H1 (cell line): ENCODE results near the gene TAAR1. TPM values are rescaled to one million over a fixed set of nuclear protein-coding genes. Genes with fewer than 3 reads are reported as not detected.
A peak's percentile ranks its signal among the peaks of the same experiment; 100 is the strongest.

Experiments used
- CTCF ChIA-PET: fragments of 300-600 bp; sonication (Branson Sonifier 250); formaldehyde crosslinking; loops from one replicate; lab custom pipeline; 2021; ENCODE audit not compliant: partially characterized antibody; lab: Charles Lee
- POLR2A ChIA-PET: fragments of 300-600 bp; sonication (Branson Sonifier 250); formaldehyde crosslinking; loops from one replicate; lab custom pipeline; 2021; ENCODE audit warnings: inconsistent platforms; ENCODE audit not compliant: partially characterized antibody; lab: Charles Lee
- DNase-seq, 2 experiments: peaks; one replicate each; pipeline versions ENCODE4 v3.0.0 to v3.0.0-alpha.2; 2010 to 2022; ENCODE audit warnings: low spot score in 2 of 2, low read depth in 1 of 2, mixed read lengths in 1 of 2
- FAIRE-seq: peaks from 2 replicates; lab custom pipeline; 2011; peaks lifted over from hg19 to GRCh38; lab: Jason Lieb, UNC
- H2AFZ ChIP-seq: 2 replicates; pipeline ENCODE4 v1.8.1; 2012; ENCODE audit warnings: low read length, inconsistent platforms
- H2AK5ac ChIP-seq: 2 replicates; pipeline ENCODE4 v1.6.1; 2013; ENCODE audit warnings: low read depth, low read length
- H2BK120ac ChIP-seq: replicated peaks from 2 replicates; pipeline ENCODE3; 2013; ENCODE audit warnings: low read depth, low read length, inconsistent platforms
- H2BK12ac ChIP-seq: 2 replicates; pipeline ENCODE4 v1.6.1; 2013; ENCODE audit warnings: low read depth, low read length
- H2BK15ac ChIP-seq: 2 replicates; pipeline ENCODE4 v1.6.1; 2013; ENCODE audit warnings: low read length
- H2BK20ac ChIP-seq: 2 replicates; pipeline ENCODE4 v1.6.1; 2013; ENCODE audit warnings: low read length
- H2BK5ac ChIP-seq: 2 replicates; pipeline ENCODE4 v1.6.1; 2013; ENCODE audit warnings: low read depth, low read length
- H3K14ac ChIP-seq: 2 replicates; pipeline ENCODE4 v1.6.1; 2013; ENCODE audit warnings: inconsistent platforms; ENCODE audit not compliant: insufficient read length
- H3K18ac ChIP-seq: 2 replicates; pipeline ENCODE4 v1.6.1; 2013; ENCODE audit warnings: low read length; ENCODE audit errors: extremely low read depth
- H3K23ac ChIP-seq: 2 replicates; pipeline ENCODE4 v1.6.1; 2013; ENCODE audit warnings: inconsistent platforms; ENCODE audit not compliant: insufficient read length
- H3K23me2 ChIP-seq: 2 replicates; pipeline ENCODE4 v1.6.1; 2013; ENCODE audit warnings: low read depth, low read length
- H3K27ac ChIP-seq: 2 replicates; pipeline ENCODE4 v1.6.1; 2011; ENCODE audit warnings: low read depth, low read length, inconsistent platforms
- H3K27me3 ChIP-seq, 4 experiments: replicated peaks in 1 of 4; 1 replicate in 1 of 4; 2 replicates in 3 of 4; pipeline versions ENCODE4 v1.6.1 to v1.8.1; 2011 to 2013; ENCODE audit warnings: low read length in 3 of 4, mild to moderate bottlenecking in 3 of 4, inconsistent platforms in 2 of 4, mixed read lengths in 2 of 4, moderate library complexity in 1 of 4; ENCODE audit not compliant: control insufficient read depth in 3 of 4, insufficient read depth in 3 of 4; ENCODE audit errors: extremely low read depth in 1 of 4
- H3K36me3 ChIP-seq, 4 experiments: 2 replicates each; pipeline versions ENCODE4 v1.6.1 to v1.8.1; 2011 to 2013; ENCODE audit warnings: mild to moderate bottlenecking in 4 of 4, low read length in 3 of 4, moderate library complexity in 2 of 4, control low read depth in 1 of 4, inconsistent platforms in 1 of 4; ENCODE audit not compliant: insufficient read depth in 4 of 4, control insufficient read depth in 2 of 4
- H3K4ac ChIP-seq: replicated peaks from 2 replicates; pipeline ENCODE3; 2013; ENCODE audit warnings: low read length, low read depth, mixed read lengths, inconsistent platforms; ENCODE audit not compliant: insufficient read length
- H3K4me1 ChIP-seq, 4 experiments: replicated peaks in 1 of 4; 1 replicate in 1 of 4; 2 replicates in 3 of 4; pipeline versions ENCODE4 v1.6.1 to v1.8.1; 2011 to 2013; ENCODE audit warnings: low read length in 3 of 4, inconsistent platforms in 2 of 4, mixed read lengths in 1 of 4; ENCODE audit not compliant: insufficient read depth in 4 of 4, control insufficient read depth in 3 of 4
- H3K4me2 ChIP-seq, 2 experiments: 2 replicates each; pipeline versions ENCODE4 v1.6.1 to v1.8.1; 2011 to 2013; ENCODE audit warnings: low read depth in 2 of 2, low read length in 2 of 2, control low read depth in 1 of 2, inconsistent platforms in 1 of 2, mild to moderate bottlenecking in 1 of 2; ENCODE audit not compliant: insufficient read depth in 1 of 2
- H3K4me3 ChIP-seq, 4 experiments: fragments of 200-600, 300-600 bp in 1 of 4; sonication (generic), shearing (Covaris generic), sonication (Bioruptor Twin) in 1 of 4; 2 replicates each; pipeline versions ENCODE4 v1.5.1 to v1.8.1; 2011 to 2016; ENCODE audit warnings: low read length in 4 of 4, low read depth in 3 of 4, control low read depth in 2 of 4, inconsistent platforms in 2 of 4, mild to moderate bottlenecking in 2 of 4, mixed read lengths in 1 of 4, moderate library complexity in 1 of 4; ENCODE audit not compliant: insufficient read depth in 2 of 4; ENCODE audit errors: extremely low read depth in 1 of 4
- H3K56ac ChIP-seq: replicated peaks from 2 replicates; pipeline ENCODE3; 2013; ENCODE audit warnings: low read depth, mild to moderate bottlenecking, mixed read lengths, low read length, inconsistent platforms; ENCODE audit not compliant: insufficient read length
- H3K79me1 ChIP-seq: 2 replicates; pipeline ENCODE4 v1.6.1; 2013; ENCODE audit warnings: low read depth, low read length, control low read depth
- H3K79me2 ChIP-seq, 2 experiments: 2 replicates each; pipeline versions ENCODE4 v1.6.1 to v1.8.1; 2012 to 2013; ENCODE audit warnings: low read length in 2 of 2, mild to moderate bottlenecking in 2 of 2, inconsistent platforms in 1 of 2; ENCODE audit not compliant: insufficient read depth in 2 of 2, control insufficient read depth in 1 of 2
- H3K9ac ChIP-seq, 4 experiments: replicated peaks in 1 of 4; 1 replicate in 1 of 4; 2 replicates in 3 of 4; pipeline versions ENCODE4 v1.6.1 to v1.8.1; 2011 to 2013; ENCODE audit warnings: low read depth in 3 of 4, low read length in 3 of 4, control low read depth in 2 of 4, mild to moderate bottlenecking in 2 of 4, moderate library complexity in 2 of 4, inconsistent platforms in 1 of 4; ENCODE audit errors: extremely low read depth in 1 of 4
- H3K9me3 ChIP-seq, 2 experiments: 2 replicates each; pipeline versions ENCODE4 v1.6.1 to v1.8.1; 2012 to 2013; ENCODE audit warnings: mild to moderate bottlenecking in 2 of 2, moderate library complexity in 2 of 2, control low read depth in 1 of 2, inconsistent platforms in 1 of 2, low read depth in 1 of 2, low read length in 1 of 2, mixed read lengths in 1 of 2; ENCODE audit not compliant: insufficient read depth in 2 of 2
- H4K20me1 ChIP-seq, 2 experiments: replicated peaks in 1 of 2; 2 replicates each; pipeline versions ENCODE3 to v1.8.1; 2011 to 2013; ENCODE audit warnings: inconsistent platforms in 2 of 2, low read length in 2 of 2, mild to moderate bottlenecking in 1 of 2; ENCODE audit not compliant: insufficient read depth in 2 of 2, control insufficient read depth in 1 of 2
- H4K5ac ChIP-seq: 2 replicates; pipeline ENCODE4 v1.6.1; 2013; ENCODE audit warnings: low read length, low read depth, mixed read lengths, inconsistent platforms; ENCODE audit not compliant: insufficient read length
- H4K8ac ChIP-seq: 2 replicates; pipeline ENCODE4 v1.8.0; 2013; ENCODE audit warnings: mild to moderate bottlenecking, moderate library complexity, low read length, inconsistent platforms; ENCODE audit not compliant: insufficient read depth; ENCODE audit errors: extremely low read depth
- H4K91ac ChIP-seq: replicated peaks from 2 replicates; pipeline ENCODE3; 2013; ENCODE audit warnings: low read length, mixed read lengths, inconsistent platforms; ENCODE audit not compliant: insufficient read length
- BCL11A ChIP-seq, 2 experiments: IDR thresholded peaks; one replicate each; pipeline ENCODE4 v1.6.1; 2011; ENCODE audit warnings: low read depth in 2 of 2, low read length in 2 of 2, mild to moderate bottlenecking in 2 of 2
- CBX5 ChIP-seq: fragments of 300-800, 300-1000 bp; sonication (generic); IDR thresholded peaks from 2 replicates; pipeline ENCODE4 v1.7.1; 2016; ENCODE audit warnings: antibody characterized with exemption, low read length, low read depth
- CBX8 ChIP-seq: fragments of 300-800, 300-1000 bp; sonication (generic); IDR thresholded peaks from 2 replicates; pipeline ENCODE4 v1.7.1; 2016; ENCODE audit warnings: low read depth, low read length, borderline replicate concordance
- CREB1 ChIP-seq: IDR thresholded peaks from 2 replicates; pipeline ENCODE4 v1.6.1; 2012; ENCODE audit warnings: inconsistent platforms
- CTBP2 ChIP-seq: IDR thresholded peaks from 2 replicates; pipeline ENCODE4 v1.7.0; 2011; ENCODE audit warnings: borderline replicate concordance, mild to moderate bottlenecking, moderate library complexity, mixed read lengths, low read length; ENCODE audit not compliant: insufficient read depth, insufficient read length
- HDAC6 ChIP-seq: IDR thresholded peaks from one replicate; pipeline ENCODE4 v1.7.1; 2012; ENCODE audit warnings: low read depth, mild to moderate bottlenecking, inconsistent platforms, low read length, moderate library complexity
- JUND ChIP-seq: IDR thresholded peaks from 2 replicates; pipeline ENCODE4 v1.6.1; 2011; ENCODE audit warnings: mild to moderate bottlenecking, improper control_type of control experiment, low read length
- PHF8 ChIP-seq: fragments of 200-600 bp; sonication (generic); conservative IDR thresholded peaks from 2 replicates; pipeline ENCODE4 v1.7.1; 2012; ENCODE audit warnings: low read depth, mild to moderate bottlenecking, inconsistent platforms, low read length, moderate library complexity
- POU5F1 ChIP-seq: IDR thresholded peaks from 2 replicates; pipeline ENCODE4 v1.6.1; 2011; ENCODE audit warnings: low read depth, mild to moderate bottlenecking, low read length, moderate library complexity
- SP4 ChIP-seq: IDR thresholded peaks from 2 replicates; pipeline ENCODE4 v1.6.1; 2012; ENCODE audit warnings: low read length, inconsistent platforms
- TEAD4 ChIP-seq: IDR thresholded peaks from 2 replicates; pipeline ENCODE4 v1.6.1; 2012; ENCODE audit warnings: low read depth, low read length, inconsistent platforms, mixed read lengths
- YY1 ChIP-seq: IDR thresholded peaks from 2 replicates; pipeline ENCODE4 v1.6.1; 2011; ENCODE audit warnings: low read depth, mild to moderate bottlenecking, low read length
- WGBS, 2 experiments: shearing (Covaris generic) in 1 of 2; methylation state at CpG; one replicate each; pipeline versions ENCODE4 v1.1.6 to v1.1.7; 2013 to 2015; ENCODE audit warnings: low lambda C conversion rate in 2 of 2, mixed read lengths in 2 of 2, inconsistent platforms in 1 of 2, low coverage in 1 of 2, missing lambda C conversion rate in 1 of 2; ENCODE audit not compliant: insufficient replicate concordance in 2 of 2, insufficient coverage in 1 of 2, insufficient read length in 1 of 2; ENCODE audit errors: extremely low coverage in 1 of 2, missing lambda C conversion rate in 1 of 2; 5-methylcytosine and 5-hydroxymethylcytosine counted together
- polyA plus RNA-seq, 7 experiments: library from polyadenylated mRNA; depleted of rRNA in 3 of 7; stranded (reverse) in 5 of 7; unstranded in 2 of 7; fragments of >200 nt in 5 of 7; fragments of 200-250 nt in 2 of 7; gene quantifications; 1 replicate in 5 of 7; 2 replicates in 1 of 7; 4 replicates in 1 of 7; pipeline versions ENCODE4 v1.2.1 to v1.2.3, GENCODE V29; 2011 to 2013; ENCODE audit warnings: missing spikeins in 2 of 7, mixed read lengths in 2 of 7
- total RNA-seq: library from RNA; stranded (reverse); fragmentation: NEBNext Ultra II Directional; extraction: Animal tissue kit (Norgen Biotek cat#: 25700); gene quantifications from 2 replicates; pipeline ENCODE4 v1.2.1, GENCODE V29; 2021
- TF ChIP-seq, protein P1 (sequence below): IDR thresholded peaks from 2 replicates; pipeline ENCODE4 v1.6.1; 2011; ENCODE audit warnings: low read length, improper control_type of control experiment

Gene TAAR1
- total and polyA plus RNA-seq, 2 of the 8 experiments (the other 6 are each of a cell fraction or from before 2014, with no cell fraction given), result not detected

DNA sequence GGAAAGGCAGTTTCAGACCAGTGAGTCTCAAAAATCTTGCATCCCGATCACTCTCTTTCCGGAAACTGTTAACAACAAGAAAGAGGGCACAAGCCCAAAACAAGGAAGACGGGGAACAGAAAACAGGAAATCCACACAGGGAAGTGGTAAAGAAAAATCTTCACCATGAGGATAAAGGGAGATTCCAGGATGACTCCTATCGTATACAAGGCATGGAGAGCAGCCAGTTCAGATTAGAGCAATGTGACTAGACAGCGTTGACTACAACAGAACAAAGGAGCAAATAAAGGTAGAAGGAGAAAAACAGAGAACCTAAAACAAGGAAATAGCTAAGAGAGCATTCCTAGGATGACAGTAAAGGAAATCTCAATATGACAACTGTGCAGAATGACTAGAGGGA is 28.3 kb upstream of the TAAR1 start:
- H3K36me3 ChIP-seq, result no peaks in the 10 kb centered on the region
- DNase-seq (no peak), FAIRE-seq (no peak)
- H2BK120ac ChIP-seq, result no peak overlapping the region
- peak overlapping the region; percentile 62 for H2AFZ ChIP-seq
- H2BK20ac ChIP-seq, result no peak overlapping the region
- no peaks in the 10 kb centered on the region for H4K20me1 ChIP-seq
- TF ChIP-seq, protein P1, sequence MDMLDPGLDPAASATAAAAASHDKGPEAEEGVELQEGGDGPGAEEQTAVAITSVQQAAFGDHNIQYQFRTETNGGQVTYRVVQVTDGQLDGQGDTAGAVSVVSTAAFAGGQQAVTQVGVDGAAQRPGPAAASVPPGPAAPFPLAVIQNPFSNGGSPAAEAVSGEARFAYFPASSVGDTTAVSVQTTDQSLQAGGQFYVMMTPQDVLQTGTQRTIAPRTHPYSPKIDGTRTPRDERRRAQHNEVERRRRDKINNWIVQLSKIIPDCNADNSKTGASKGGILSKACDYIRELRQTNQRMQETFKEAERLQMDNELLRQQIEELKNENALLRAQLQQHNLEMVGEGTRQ, result no peak
- TF ChIP-seq JUND (no peak), CREB1 (no peak), CBX5 (no peak), PHF8 (no peak), CTBP2 (no peak), HDAC6 (no peak), YY1 (no peak), BCL11A (IDR thresholded peaks at IDR 0.05; ENCODE audit: low read depth in 2 of 2, low read length in 2 of 2) (no peak), CBX8 (no peak), SP4 (no peak), TEAD4 (no peak), POU5F1 (no peak)
- no peak overlapping the region for H4K5ac ChIP-seq
- H2BK12ac ChIP-seq, result no peak overlapping the region
- H3K4me1 ChIP-seq, result no peaks in the 10 kb centered on the region
- H3K79me1 ChIP-seq, result no peaks in the 10 kb centered on the region
- no peak overlapping the region for H3K23ac ChIP-seq
- H3K79me2 ChIP-seq, result no peaks in the 10 kb centered on the region
- H2BK15ac ChIP-seq, result no peak overlapping the region
- H3K4me2 ChIP-seq, result no peak overlapping the region
- H3K14ac ChIP-seq, result no peak overlapping the region
- no peak overlapping the region for H3K18ac ChIP-seq
- H3K9ac ChIP-seq, result no peak overlapping the region
- no peaks in the 10 kb centered on the region for H3K23me2 ChIP-seq
- no peak overlapping the region for H4K91ac ChIP-seq
- no peaks in the 10 kb centered on the region for H3K9me3 ChIP-seq
- no peak overlapping the region for H2AK5ac ChIP-seq
- no peaks in the 10 kb centered on the region for H3K27me3 ChIP-seq
- H3K4me3 ChIP-seq, result no peak overlapping the region
- H3K4ac ChIP-seq, result no peak overlapping the region
- ChIA-PET CTCF (interaction anchor here (1.3 kb wide), 1 partner anchor 89 kb away, joined by 6 read pairs; no protein-coding TSS in a partner anchor), POLR2A (no interaction called here)
- no peak overlapping the region for H3K56ac ChIP-seq
- no peak overlapping the region for H3K27ac ChIP-seq
- no peak overlapping the region for H4K8ac ChIP-seq
- H2BK5ac ChIP-seq, result no peak overlapping the region
- WGBS, 2 experiments, result 92% methylated on average over 5 of the region's 5 CpGs; no CpG with 5 or more reads in 1 of the 2 experiments
